K562 (cell line): ENCODE measurements around the gene ATCAY. TPM values are rescaled to one million over a fixed set of nuclear protein-coding genes. Genes with fewer than 3 reads are reported as not detected.

Source experiments
- BHLHE40 ChIP-seq: IDR thresholded peaks from 2 replicates; pipeline ENCODE4 v1.6.1; 2011; ENCODE audit warnings: low read length, improper control_type of control experiment
- CBFA2T2 ChIP-seq: fragments of 450-650 bp; conservative IDR thresholded peaks from 2 replicates; pipeline ENCODE4 v1.6.1; 2017; ENCODE audit warnings: mild to moderate bottlenecking
- CC2D1A ChIP-seq: fragments of 450-650 bp; IDR thresholded peaks from 2 replicates; pipeline ENCODE4 v1.6.1; 2017; ENCODE audit warnings: mild to moderate bottlenecking
- E2F6 ChIP-seq, 2 experiments: IDR thresholded peaks; 2 replicates each; pipeline ENCODE4 v1.6.1; 2011; ENCODE audit warnings: borderline replicate concordance in 1 of 2, control low read depth in 1 of 2, low read depth in 1 of 2, low read length in 1 of 2, mild to moderate bottlenecking in 1 of 2, mixed read lengths in 1 of 2, moderate library complexity in 1 of 2; ENCODE audit not compliant: insufficient read depth in 1 of 2, insufficient read length in 1 of 2, poor library complexity in 1 of 2, severe bottlenecking in 1 of 2; ENCODE audit errors: extremely low read depth in 1 of 2
- GTF2F1 ChIP-seq: IDR thresholded peaks from 2 replicates; pipeline ENCODE4 v1.6.1; 2011; ENCODE audit warnings: low read depth, low read length, improper control_type of control experiment
- HDAC1 ChIP-seq, 2 experiments: fragments of 450-650 bp; IDR thresholded peaks; 2 replicates each; pipeline ENCODE4 v1.6.1; 2016 to 2017; ENCODE audit warnings: inconsistent platforms in 1 of 2, mild to moderate bottlenecking in 1 of 2, moderate library complexity in 1 of 2
- HMG20B ChIP-seq: fragments of 250-450 bp; sonication (Bioruptor Pico); IDR thresholded peaks from 2 replicates; pipeline ENCODE4 v1.5.0; 2021; ENCODE audit warnings: mild to moderate bottlenecking
- KDM4B ChIP-seq, 2 experiments: fragments of 450-650 bp in 1 of 2; sonication (generic) in 1 of 2; IDR thresholded peaks; 2 replicates each; pipeline ENCODE4 v1.6.1; 2016 to 2017; ENCODE audit warnings: borderline replicate concordance in 2 of 2, antibody characterized with exemption in 1 of 2, low read depth in 1 of 2, mild to moderate bottlenecking in 1 of 2
- MAZ ChIP-seq, 2 experiments: fragments of 450-650 bp in 1 of 2; sonication (generic) in 1 of 2; formaldehyde crosslinking; IDR thresholded peaks in 1 of 2; conservative IDR thresholded peaks in 1 of 2; 2 replicates each; pipeline versions ENCODE4 v1.4.0 to v1.5.0; 2020; ENCODE audit warnings: mild to moderate bottlenecking in 1 of 2, missing genetic modification reagents in 1 of 2
- NFYB ChIP-seq: IDR thresholded peaks from 2 replicates; pipeline ENCODE4 v1.6.1; 2011; ENCODE audit warnings: mild to moderate bottlenecking, moderate library complexity; ENCODE audit not compliant: insufficient read length; ENCODE audit errors: extremely low read depth
- PCBP1 ChIP-seq: fragments of 200-400 bp; formaldehyde crosslinking; IDR thresholded peaks from 2 replicates; pipeline ENCODE4 v1.6.1; 2018; ENCODE audit warnings: mild to moderate bottlenecking, low read depth, low read length; ENCODE audit not compliant: poor library complexity, severe bottlenecking
- RBM15 ChIP-seq: fragments of 200-400 bp; formaldehyde crosslinking; IDR thresholded peaks from 2 replicates; pipeline ENCODE4 v1.6.1; 2018; ENCODE audit warnings: mild to moderate bottlenecking, low read length, moderate library complexity; ENCODE audit not compliant: insufficient read depth
- SAFB2 ChIP-seq: fragments of 200-400 bp; formaldehyde crosslinking; IDR thresholded peaks from 2 replicates; pipeline ENCODE4 v1.6.1; 2018; ENCODE audit warnings: borderline replicate concordance, low read length, low read depth, moderate library complexity; ENCODE audit not compliant: severe bottlenecking
- SIX5 ChIP-seq, 2 experiments: IDR thresholded peaks; 2 replicates each; pipeline ENCODE4 v1.6.1; 2011; ENCODE audit warnings: low read length in 2 of 2, borderline replicate concordance in 1 of 2, low read depth in 1 of 2, mild to moderate bottlenecking in 1 of 2, moderate library complexity in 1 of 2; ENCODE audit not compliant: insufficient read depth in 1 of 2
- SREBF2 ChIP-seq: sonication (generic); formaldehyde crosslinking; IDR thresholded peaks from 2 replicates; pipeline ENCODE4 v1.4.0; 2020; ENCODE audit warnings: mild to moderate bottlenecking, missing genetic modification reagents
- TFAP4 ChIP-seq: sonication (generic); formaldehyde crosslinking; IDR thresholded peaks from 2 replicates; pipeline ENCODE4 v1.8.0; 2022; ENCODE audit warnings: missing genetic modification reagents, mild to moderate bottlenecking, moderate library complexity, borderline replicate concordance
- THRAP3 ChIP-seq: fragments of 450-650 bp; IDR thresholded peaks from 2 replicates; pipeline ENCODE4 v1.6.1; 2016; ENCODE audit warnings: mild to moderate bottlenecking, inconsistent platforms, borderline replicate concordance
- ZNF583 ChIP-seq: fragments of 250-450 bp; sonication (Bioruptor Pico); IDR thresholded peaks from 2 replicates; pipeline ENCODE4 v1.4.0; 2020
- ZNF644 ChIP-seq: fragments of 200-800 bp; sonication (Bioruptor generic); IDR thresholded peaks from 2 replicates; pipeline ENCODE4 v1.6.1; 2016; ENCODE audit warnings: low read depth, missing genetic modification characterization, missing compliant biosample characterization
- polyA plus RNA-seq, 8 experiments: library from polyadenylated mRNA; depleted of rRNA in 4 of 8; stranded (reverse) in 5 of 8; unstranded in 3 of 8; fragments of >200 nt; fragmentation: Nextera tagmentation in 2 of 8; fragmentation: Illumina TruSeq in 1 of 8; extraction: Ambion mirVana in 2 of 8; extraction: Trizol in 1 of 8; gene quantifications; 2 replicates each; pipeline versions ENCODE4 v1.2.1 to v1.2.3, GENCODE V29; 2011 to 2014; ENCODE audit warnings: inconsistent platforms in 1 of 8, missing spikeins in 1 of 8
- total RNA-seq, 7 experiments: library from RNA; depleted of rRNA in 6 of 7; stranded (reverse); fragments of >200 nt in 6 of 7; fragmentation: Illumina TruSeq in 2 of 7; extraction: Trizol in 2 of 7; gene quantifications; 2 replicates each; pipeline versions ENCODE4 v1.2.1 to v1.2.3, GENCODE V29; 2011 to 2021; ENCODE audit warnings: low replicate concordance in 1 of 7
- TF ChIP-seq, protein P1 (sequence below): fragments of 450-650 bp; formaldehyde crosslinking; IDR thresholded peaks from 2 replicates; pipeline ENCODE4 v1.4.0; 2020; ENCODE audit warnings: mild to moderate bottlenecking
- TF ChIP-seq, protein P2 (sequence below), 2 experiments: fragments of 200-800 bp in 1 of 2; sonication (Bioruptor generic) in 1 of 2; sonication (generic) in 1 of 2; formaldehyde crosslinking in 1 of 2; IDR thresholded peaks in 1 of 2; conservative IDR thresholded peaks in 1 of 2; 2 replicates each; pipeline versions ENCODE4 v1.5.0 to v1.6.1; 2016 to 2020; ENCODE audit warnings: missing compliant biosample characterization in 1 of 2, missing genetic modification characterization in 1 of 2, missing genetic modification reagents in 1 of 2

Gene ATCAY
- total and polyA plus RNA-seq, 9 of the 15 experiments (the other 6 are each of a cell fraction or from before 2014, with no cell fraction given): not detected

DNA sequence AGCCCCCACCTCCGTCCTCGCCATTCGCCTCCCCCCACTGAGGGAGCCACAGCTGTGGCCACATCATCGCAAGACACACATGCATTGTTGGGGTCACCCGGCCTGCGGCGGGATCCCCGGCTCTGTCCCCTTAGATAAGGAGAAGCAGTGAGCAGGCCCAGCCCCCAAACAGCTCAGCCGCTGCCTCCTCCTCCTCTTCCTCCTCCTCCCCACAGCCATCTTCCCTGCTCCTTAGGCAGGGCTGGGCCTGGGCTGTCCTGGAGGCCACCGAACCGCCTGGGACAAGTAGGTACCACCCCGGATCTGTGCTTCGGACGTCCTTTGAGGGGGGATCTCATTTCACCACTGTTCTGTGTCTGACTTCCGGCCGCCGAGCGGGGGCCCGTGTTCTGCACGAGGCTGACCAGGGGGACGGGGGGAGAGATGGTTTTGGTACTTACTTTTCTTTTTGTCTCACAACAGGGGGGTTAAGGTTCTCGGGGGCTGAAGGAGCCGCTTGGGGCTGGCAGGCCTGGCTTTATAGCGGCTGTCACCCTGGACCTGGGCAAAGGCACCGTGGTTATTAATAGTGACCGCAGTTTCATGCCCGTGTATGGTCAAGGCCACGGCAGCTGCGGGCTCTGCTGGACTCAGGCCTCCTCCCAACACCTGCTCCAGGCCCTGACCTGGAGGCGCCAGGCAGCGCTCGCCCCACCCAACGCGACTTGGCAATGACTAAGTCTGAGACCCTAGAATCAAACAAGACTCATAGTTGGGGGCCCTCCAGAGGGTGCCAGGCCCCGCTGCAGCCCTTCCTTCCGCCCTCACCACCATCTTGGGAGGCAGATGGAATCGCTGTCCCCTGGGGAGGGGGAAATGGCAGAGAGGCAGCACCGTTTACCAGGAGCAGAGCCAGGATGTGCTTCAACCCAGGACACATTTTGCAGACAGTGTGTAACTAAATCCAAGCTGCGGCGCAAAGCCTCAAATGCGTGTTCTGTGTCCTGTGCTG, 70.7 kb downstream of the ATCAY start (continued):
- TF ChIP-seq TFAP4 (CRISPR knock-in tag) (peak; percentile 83), KDM4B (IDR thresholded peaks at IDR 0.05; ENCODE audit: borderline replicate concordance in 2 of 2, low read depth in 1 of 2) (no peak), SIX5 (IDR thresholded peaks at IDR 0.05; ENCODE audit: borderline replicate concordance in 1 of 2, insufficient read depth in 1 of 2, low read depth in 1 of 2, low read length in 2 of 2) (no peak), PCBP1 (no peak), THRAP3 (no peak), NFYB (no peak), RBM15 (no peak), SREBF2 (CRISPR knock-in tag) (no peak), E2F6 (IDR thresholded peaks at IDR 0.05; ENCODE audit: borderline replicate concordance in 1 of 2, extremely low read depth in 1 of 2, insufficient read depth in 1 of 2, insufficient read length in 1 of 2, low read depth in 1 of 2, low read length in 1 of 2, poor library complexity in 1 of 2, severe bottlenecking in 1 of 2) (peak; percentile 28 to 87), SAFB2 (no peak), GTF2F1 (no peak), ZNF583 (no peak), MAZ (CRISPR knock-in tag; conservative IDR thresholded peaks at IDR 0.05 in 1 of 2, IDR thresholded peaks at IDR 0.05 in 1 of 2) (peak; percentile 13 to 49; a peak in 3 of 4 replicates), CBFA2T2 (peak; percentile 94), BHLHE40 (peak; percentile 50; the same call in 1 of the 2 replicates), CC2D1A (peak; percentile 40; the same call in 1 of the 2 replicates), HDAC1 (IDR thresholded peaks at IDR 0.05) (peak in 1 of 2 experiments; percentile 64; a peak in 1 of 4 replicates), HMG20B (no peak), ZNF644 (tag) (no peak)
- TF ChIP-seq, protein P1, sequence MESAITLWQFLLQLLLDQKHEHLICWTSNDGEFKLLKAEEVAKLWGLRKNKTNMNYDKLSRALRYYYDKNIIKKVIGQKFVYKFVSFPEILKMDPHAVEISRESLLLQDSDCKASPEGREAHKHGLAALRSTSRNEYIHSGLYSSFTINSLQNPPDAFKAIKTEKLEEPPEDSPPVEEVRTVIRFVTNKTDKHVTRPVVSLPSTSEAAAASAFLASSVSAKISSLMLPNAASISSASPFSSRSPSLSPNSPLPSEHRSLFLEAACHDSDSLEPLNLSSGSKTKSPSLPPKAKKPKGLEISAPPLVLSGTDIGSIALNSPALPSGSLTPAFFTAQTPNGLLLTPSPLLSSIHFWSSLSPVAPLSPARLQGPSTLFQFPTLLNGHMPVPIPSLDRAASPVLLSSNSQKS: no peak
- TF ChIP-seq, protein P2, sequence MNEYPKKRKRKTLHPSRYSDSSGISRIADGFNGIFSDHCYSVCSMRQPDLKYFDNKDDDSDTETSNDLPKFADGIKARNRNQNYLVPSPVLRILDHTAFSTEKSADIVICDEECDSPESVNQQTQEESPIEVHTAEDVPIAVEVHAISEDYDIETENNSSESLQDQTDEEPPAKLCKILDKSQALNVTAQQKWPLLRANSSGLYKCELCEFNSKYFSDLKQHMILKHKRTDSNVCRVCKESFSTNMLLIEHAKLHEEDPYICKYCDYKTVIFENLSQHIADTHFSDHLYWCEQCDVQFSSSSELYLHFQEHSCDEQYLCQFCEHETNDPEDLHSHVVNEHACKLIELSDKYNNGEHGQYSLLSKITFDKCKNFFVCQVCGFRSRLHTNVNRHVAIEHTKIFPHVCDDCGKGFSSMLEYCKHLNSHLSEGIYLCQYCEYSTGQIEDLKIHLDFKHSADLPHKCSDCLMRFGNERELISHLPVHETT (CRISPR knock-in tag; conservative IDR thresholded peaks at IDR 0.05 in 1 of 2, IDR thresholded peaks at IDR 0.05 in 1 of 2): peak in 1 of 2 experiments; percentile 60; a peak in 1 of 4 replicates
